ENCODE data around the gene GLP2R.

Gene GLP2R

GRCh38 chr17:9860851-9861250 lies 35.1 kb downstream of the GLP2R start:
- Histone ChIP-seq H3K4me1 (ENCODE audit: control insufficient read depth, insufficient read depth, low read length) (no peaks in the 10 kb centered on the region), H3K4me3 (ENCODE audit: low read depth, low read length) (no peak overlapping the region), H3K36me3 (ENCODE audit: control insufficient read depth in 2 of 2, insufficient read depth in 1 of 2, low read length in 2 of 2) (no peaks in the 10 kb centered on the region), H3K9me3 (ENCODE audit: control insufficient read depth, insufficient read depth, low read depth, low read length) (no peaks in the 10 kb centered on the region; the same call in 1 of the 2 replicates), H3K27ac (ENCODE audit: extremely low read depth, low read depth, low read length) (no peak overlapping the region)
- TF ChIP-seq ZNF48 (tag by site-specific recombination; IDR thresholded peaks at IDR 0.05), result no peak
- TF ChIP-seq ZNF10 (tag by site-specific recombination; IDR thresholded peaks at IDR 0.05), result no peak
- TF ChIP-seq ZNF548 (tag by site-specific recombination; IDR thresholded peaks at IDR 0.05), result no peak
- TF ChIP-seq ZNF18 (tag by site-specific recombination; IDR thresholded peaks at IDR 0.05), result no peak
- ChIA-PET POLR2A (no interaction called here), CTCF (interaction anchor here (2.0 kb wide), 1 partner anchor 29 kb away, joined by 6 read pairs; no protein-coding TSS in a partner anchor)

GRCh38 chr17:9862220-9862619 lies 36.5 kb downstream of the GLP2R start:
- no peaks in the 10 kb centered on the region for H3K36me3 ChIP-seq (ENCODE audit: control insufficient read depth in 2 of 2, insufficient read depth in 1 of 2, low read length in 2 of 2)
- POLR2A ChIA-PET, result no interaction called here

GRCh38 chr17:9862949-9863348 lies 37.2 kb downstream of the GLP2R start:
- TF ChIP-seq ATF2 (tag by site-specific recombination; IDR thresholded peaks at IDR 0.05; ENCODE audit: low read depth) (no peak), ZNF2 (tag by site-specific recombination; IDR thresholded peaks at IDR 0.05) (no peak), ZNF37A (tag by site-specific recombination; IDR thresholded peaks at IDR 0.05) (no peak), AEBP2 (tag by site-specific recombination; IDR thresholded peaks at IDR 0.05; ENCODE audit: borderline replicate concordance) (no peak), MZF1 (tag by site-specific recombination; IDR thresholded peaks at IDR 0.05; ENCODE audit: borderline replicate concordance) (no peak), ZNF707 (tag by site-specific recombination; IDR thresholded peaks at IDR 0.05) (no peak), ZNF280C (tag by site-specific recombination; IDR thresholded peaks at IDR 0.05) (no peak), ZNF660 (tag by site-specific recombination; IDR thresholded peaks at IDR 0.05) (no peak), ZNF629 (tag by site-specific recombination; IDR thresholded peaks at IDR 0.05) (no peak), HOXC10 (CRISPR knock-in tag; IDR thresholded peaks at IDR 0.05) (no peak), ZNF571 (tag by site-specific recombination; IDR thresholded peaks at IDR 0.05) (no peak), ZNF555 (tag by site-specific recombination; conservative IDR thresholded peaks at IDR 0.05) (no peak)
- H3K4me3 ChIP-seq (ENCODE audit: low read depth, low read length), result no peak overlapping the region
- CTCF ChIA-PET, result interaction anchor here (0.6 to 1.4 kb wide), 3 partner anchors 12 to 64 kb away, joined by 3 to 5 read pairs (median 3); no protein-coding TSS in a partner anchor
- H3K36me3 ChIP-seq (ENCODE audit: control insufficient read depth in 2 of 2, insufficient read depth in 1 of 2, low read length in 2 of 2), result no peaks in the 10 kb centered on the region
- H3K9me3 ChIP-seq (ENCODE audit: control insufficient read depth, insufficient read depth, low read depth, low read length), result no peaks in the 10 kb centered on the region; the same call in 1 of the 2 replicates
- H3K4me1 ChIP-seq (ENCODE audit: control insufficient read depth, insufficient read depth, low read length), result no peaks in the 10 kb centered on the region
- POLR2A ChIA-PET, result no interaction called here
- no peak overlapping the region for H3K27ac ChIP-seq (ENCODE audit: extremely low read depth, low read depth, low read length)

More at GRCh38 chr17:9862220-9862619, 36.5 kb downstream of the GLP2R start:
- TF ChIP-seq ZNF792 (tag by site-specific recombination; IDR thresholded peaks at IDR 0.05), result no peak
- no peak for TF ChIP-seq HOXC10 (CRISPR knock-in tag; IDR thresholded peaks at IDR 0.05)
- TF ChIP-seq ZNF311 (tag by site-specific recombination; IDR thresholded peaks at IDR 0.05; ENCODE audit: borderline replicate concordance), result no peak
- no peak for TF ChIP-seq GLIS1 (tag by site-specific recombination; IDR thresholded peaks at IDR 0.05)
- no peak for TF ChIP-seq ZNF624 (tag by site-specific recombination; IDR thresholded peaks at IDR 0.05)
- no peak for TF ChIP-seq ZNF174 (tag by site-specific recombination; IDR thresholded peaks at IDR 0.05)
- no peak for TF ChIP-seq ZNF558 (tag by site-specific recombination; IDR thresholded peaks at IDR 0.05)
- no peak for TF ChIP-seq ZNF426 (tag by site-specific recombination; IDR thresholded peaks at IDR 0.05)
- TF ChIP-seq BCL11B (tag by site-specific recombination; IDR thresholded peaks at IDR 0.05; ENCODE audit: low read depth), result no peak
- no peak for TF ChIP-seq ZNF830 (tag by site-specific recombination; IDR thresholded peaks at IDR 0.05; ENCODE audit: low read depth)
- TF ChIP-seq ZNF837 (tag by site-specific recombination; IDR thresholded peaks at IDR 0.05), result no peak
- TF ChIP-seq ZXDB (tag by site-specific recombination; IDR thresholded peaks at IDR 0.05), result no peak
- no peak for TF ChIP-seq YY1 (tag by site-specific recombination; IDR thresholded peaks at IDR 0.05)
- TF ChIP-seq ZNF654 (tag by site-specific recombination; IDR thresholded peaks at IDR 0.05; ENCODE audit: low read depth), result no peak
- TF ChIP-seq ZNF112 (tag by site-specific recombination; IDR thresholded peaks at IDR 0.05), result no peak
- TF ChIP-seq ZFP69B (tag by site-specific recombination; IDR thresholded peaks at IDR 0.05), result no peak
- TF ChIP-seq ZBTB6 (tag by site-specific recombination; IDR thresholded peaks at IDR 0.05), result no peak
- Histone ChIP-seq H3K27ac (ENCODE audit: extremely low read depth, low read depth, low read length) (no peak overlapping the region), H3K4me3 (ENCODE audit: low read depth, low read length) (no peak overlapping the region), H3K4me1 (ENCODE audit: control insufficient read depth, insufficient read depth, low read length) (no peaks in the 10 kb centered on the region), H3K9me3 (ENCODE audit: control insufficient read depth, insufficient read depth, low read depth, low read length) (no peaks in the 10 kb centered on the region; the same call in 1 of the 2 replicates)
- CTCF ChIA-PET, result interaction anchor here (0.6 to 1.4 kb wide), 4 partner anchors 13 to 96 kb away, joined by 3 to 5 read pairs (median 3); no protein-coding TSS in a partner anchor
